GM23248 (cell line): ENCODE data around the gene WASF2.

Source experiments
- EZH2 ChIP-seq: fragments of 200-600 bp; sonication (generic); IDR thresholded peaks from 2 replicates; pipeline ENCODE4 v1.6.1; 2018; ENCODE audit warnings: antibody characterized with exemption, mild to moderate bottlenecking; ENCODE audit not compliant: insufficient read depth, poor library complexity, severe bottlenecking
- EZH2phosphoT487 ChIP-seq: fragments of 200-600 bp; sonication (generic); IDR thresholded peaks from 2 replicates; pipeline ENCODE4 v1.6.1; 2018; ENCODE audit warnings: antibody characterized with exemption, moderate library complexity, mild to moderate bottlenecking, low read depth; ENCODE audit not compliant: insufficient read depth

DNA sequence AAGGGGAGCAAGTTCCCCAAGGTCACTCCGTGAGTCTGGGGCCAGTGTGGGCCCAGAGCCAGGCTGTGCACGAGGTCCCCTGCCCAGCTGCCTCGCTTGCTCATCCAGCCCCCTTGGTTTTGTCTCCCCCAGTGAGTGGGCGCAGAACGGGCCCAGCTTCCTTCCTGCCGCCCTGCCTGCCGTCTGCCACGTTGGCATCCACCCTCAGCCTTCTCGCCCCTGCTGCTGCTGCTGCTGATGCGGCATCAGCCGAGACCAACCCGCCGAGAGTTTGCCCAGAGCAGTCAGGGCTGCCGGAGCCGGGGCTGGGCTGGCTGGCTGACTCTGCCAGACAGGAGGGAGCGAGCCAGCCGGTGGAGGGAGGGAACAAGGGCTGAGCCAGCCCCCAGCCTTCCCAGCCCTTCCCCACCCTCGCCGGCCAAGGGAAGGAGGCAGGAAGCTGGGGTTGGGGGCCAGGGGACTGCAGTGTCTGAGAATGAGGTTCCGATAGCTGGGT is 31.4 kb upstream of the WASF2 start:
- TF ChIP-seq EZH2phosphoT487 (no peak), EZH2 (no peak)
